H1 (cell line): ENCODE measurements around the gene STRADB. TPM values are rescaled to one million over a fixed set of nuclear protein-coding genes. Genes with fewer than 3 reads are reported as not detected.

Source experiments
- CTCF ChIA-PET: fragments of 300-600 bp; sonication (Branson Sonifier 250); formaldehyde crosslinking; loops from one replicate; lab custom pipeline; 2021; ENCODE audit not compliant: partially characterized antibody; lab: Charles Lee
- POLR2A ChIA-PET: fragments of 300-600 bp; sonication (Branson Sonifier 250); formaldehyde crosslinking; loops from one replicate; lab custom pipeline; 2021; ENCODE audit warnings: inconsistent platforms; ENCODE audit not compliant: partially characterized antibody; lab: Charles Lee
- DNase-seq, 2 experiments: peaks; one replicate each; pipeline versions ENCODE4 v3.0.0 to v3.0.0-alpha.2; 2010 to 2022; ENCODE audit warnings: low spot score in 2 of 2, low read depth in 1 of 2, mixed read lengths in 1 of 2
- FAIRE-seq: peaks from 2 replicates; lab custom pipeline; 2011; peaks lifted over from hg19 to GRCh38; lab: Jason Lieb, UNC
- H2AFZ ChIP-seq: 2 replicates; pipeline ENCODE4 v1.8.1; 2012; ENCODE audit warnings: low read length, inconsistent platforms
- H2AK5ac ChIP-seq: 2 replicates; pipeline ENCODE4 v1.6.1; 2013; ENCODE audit warnings: low read depth, low read length
- H2BK120ac ChIP-seq: replicated peaks from 2 replicates; pipeline ENCODE3; 2013; ENCODE audit warnings: low read depth, low read length, inconsistent platforms
- H2BK12ac ChIP-seq: 2 replicates; pipeline ENCODE4 v1.6.1; 2013; ENCODE audit warnings: low read depth, low read length
- H2BK15ac ChIP-seq: 2 replicates; pipeline ENCODE4 v1.6.1; 2013; ENCODE audit warnings: low read length
- H2BK20ac ChIP-seq: 2 replicates; pipeline ENCODE4 v1.6.1; 2013; ENCODE audit warnings: low read length
- H2BK5ac ChIP-seq: 2 replicates; pipeline ENCODE4 v1.6.1; 2013; ENCODE audit warnings: low read depth, low read length
- H3K14ac ChIP-seq: 2 replicates; pipeline ENCODE4 v1.6.1; 2013; ENCODE audit warnings: inconsistent platforms; ENCODE audit not compliant: insufficient read length
- H3K18ac ChIP-seq: 2 replicates; pipeline ENCODE4 v1.6.1; 2013; ENCODE audit warnings: low read length; ENCODE audit errors: extremely low read depth
- H3K23ac ChIP-seq: 2 replicates; pipeline ENCODE4 v1.6.1; 2013; ENCODE audit warnings: inconsistent platforms; ENCODE audit not compliant: insufficient read length
- H3K23me2 ChIP-seq: 2 replicates; pipeline ENCODE4 v1.6.1; 2013; ENCODE audit warnings: low read depth, low read length
- H3K27ac ChIP-seq: 2 replicates; pipeline ENCODE4 v1.6.1; 2011; ENCODE audit warnings: low read depth, low read length, inconsistent platforms
- H3K27me3 ChIP-seq, 4 experiments: replicated peaks in 1 of 4; 1 replicate in 1 of 4; 2 replicates in 3 of 4; pipeline versions ENCODE4 v1.6.1 to v1.8.1; 2011 to 2013; ENCODE audit warnings: low read length in 3 of 4, mild to moderate bottlenecking in 3 of 4, inconsistent platforms in 2 of 4, mixed read lengths in 2 of 4, moderate library complexity in 1 of 4; ENCODE audit not compliant: control insufficient read depth in 3 of 4, insufficient read depth in 3 of 4; ENCODE audit errors: extremely low read depth in 1 of 4
- H3K36me3 ChIP-seq, 4 experiments: 2 replicates each; pipeline versions ENCODE4 v1.6.1 to v1.8.1; 2011 to 2013; ENCODE audit warnings: mild to moderate bottlenecking in 4 of 4, low read length in 3 of 4, moderate library complexity in 2 of 4, control low read depth in 1 of 4, inconsistent platforms in 1 of 4; ENCODE audit not compliant: insufficient read depth in 4 of 4, control insufficient read depth in 2 of 4
- H3K4ac ChIP-seq: replicated peaks from 2 replicates; pipeline ENCODE3; 2013; ENCODE audit warnings: low read length, low read depth, mixed read lengths, inconsistent platforms; ENCODE audit not compliant: insufficient read length
- H3K4me1 ChIP-seq, 4 experiments: replicated peaks in 1 of 4; 1 replicate in 1 of 4; 2 replicates in 3 of 4; pipeline versions ENCODE4 v1.6.1 to v1.8.1; 2011 to 2013; ENCODE audit warnings: low read length in 3 of 4, inconsistent platforms in 2 of 4, mixed read lengths in 1 of 4; ENCODE audit not compliant: insufficient read depth in 4 of 4, control insufficient read depth in 3 of 4
- H3K4me2 ChIP-seq, 2 experiments: 2 replicates each; pipeline versions ENCODE4 v1.6.1 to v1.8.1; 2011 to 2013; ENCODE audit warnings: low read depth in 2 of 2, low read length in 2 of 2, control low read depth in 1 of 2, inconsistent platforms in 1 of 2, mild to moderate bottlenecking in 1 of 2; ENCODE audit not compliant: insufficient read depth in 1 of 2
- H3K4me3 ChIP-seq, 4 experiments: fragments of 200-600, 300-600 bp in 1 of 4; sonication (generic), shearing (Covaris generic), sonication (Bioruptor Twin) in 1 of 4; 2 replicates each; pipeline versions ENCODE4 v1.5.1 to v1.8.1; 2011 to 2016; ENCODE audit warnings: low read length in 4 of 4, low read depth in 3 of 4, control low read depth in 2 of 4, inconsistent platforms in 2 of 4, mild to moderate bottlenecking in 2 of 4, mixed read lengths in 1 of 4, moderate library complexity in 1 of 4; ENCODE audit not compliant: insufficient read depth in 2 of 4; ENCODE audit errors: extremely low read depth in 1 of 4
- H3K56ac ChIP-seq: replicated peaks from 2 replicates; pipeline ENCODE3; 2013; ENCODE audit warnings: low read depth, mild to moderate bottlenecking, mixed read lengths, low read length, inconsistent platforms; ENCODE audit not compliant: insufficient read length
- H3K79me1 ChIP-seq: 2 replicates; pipeline ENCODE4 v1.6.1; 2013; ENCODE audit warnings: low read depth, low read length, control low read depth
- H3K79me2 ChIP-seq, 2 experiments: 2 replicates each; pipeline versions ENCODE4 v1.6.1 to v1.8.1; 2012 to 2013; ENCODE audit warnings: low read length in 2 of 2, mild to moderate bottlenecking in 2 of 2, inconsistent platforms in 1 of 2; ENCODE audit not compliant: insufficient read depth in 2 of 2, control insufficient read depth in 1 of 2
- H3K9ac ChIP-seq, 4 experiments: replicated peaks in 1 of 4; 1 replicate in 1 of 4; 2 replicates in 3 of 4; pipeline versions ENCODE4 v1.6.1 to v1.8.1; 2011 to 2013; ENCODE audit warnings: low read depth in 3 of 4, low read length in 3 of 4, control low read depth in 2 of 4, mild to moderate bottlenecking in 2 of 4, moderate library complexity in 2 of 4, inconsistent platforms in 1 of 4; ENCODE audit errors: extremely low read depth in 1 of 4
- H3K9me3 ChIP-seq, 2 experiments: 2 replicates each; pipeline versions ENCODE4 v1.6.1 to v1.8.1; 2012 to 2013; ENCODE audit warnings: mild to moderate bottlenecking in 2 of 2, moderate library complexity in 2 of 2, control low read depth in 1 of 2, inconsistent platforms in 1 of 2, low read depth in 1 of 2, low read length in 1 of 2, mixed read lengths in 1 of 2; ENCODE audit not compliant: insufficient read depth in 2 of 2
- H4K20me1 ChIP-seq, 2 experiments: replicated peaks in 1 of 2; 2 replicates each; pipeline versions ENCODE3 to v1.8.1; 2011 to 2013; ENCODE audit warnings: inconsistent platforms in 2 of 2, low read length in 2 of 2, mild to moderate bottlenecking in 1 of 2; ENCODE audit not compliant: insufficient read depth in 2 of 2, control insufficient read depth in 1 of 2
- H4K5ac ChIP-seq: 2 replicates; pipeline ENCODE4 v1.6.1; 2013; ENCODE audit warnings: low read length, low read depth, mixed read lengths, inconsistent platforms; ENCODE audit not compliant: insufficient read length
- H4K8ac ChIP-seq: 2 replicates; pipeline ENCODE4 v1.8.0; 2013; ENCODE audit warnings: mild to moderate bottlenecking, moderate library complexity, low read length, inconsistent platforms; ENCODE audit not compliant: insufficient read depth; ENCODE audit errors: extremely low read depth
- H4K91ac ChIP-seq: replicated peaks from 2 replicates; pipeline ENCODE3; 2013; ENCODE audit warnings: low read length, mixed read lengths, inconsistent platforms; ENCODE audit not compliant: insufficient read length
- CHD2 ChIP-seq: IDR thresholded peaks from 2 replicates; pipeline ENCODE4 v1.6.1; 2012; ENCODE audit warnings: low read length, improper control_type of control experiment
- FOSL1 ChIP-seq: IDR thresholded peaks from 2 replicates; pipeline ENCODE4 v1.6.1; 2011; ENCODE audit warnings: mild to moderate bottlenecking, low read depth, low read length, moderate library complexity; ENCODE audit not compliant: insufficient read depth
- GABPA ChIP-seq: IDR thresholded peaks from 2 replicates; pipeline ENCODE4 v1.6.1; 2011; ENCODE audit warnings: mild to moderate bottlenecking, low read length, moderate library complexity, borderline replicate concordance; ENCODE audit not compliant: insufficient read depth
- JUN ChIP-seq: IDR thresholded peaks from 2 replicates; pipeline ENCODE4 v1.6.1; 2011; ENCODE audit warnings: low read depth, mild to moderate bottlenecking, improper control_type of control experiment, low read length
- NANOG ChIP-seq: IDR thresholded peaks from 2 replicates; pipeline ENCODE4 v1.6.1; 2011; ENCODE audit warnings: low read length, low read depth, mild to moderate bottlenecking, inconsistent platforms; ENCODE audit not compliant: insufficient read depth, poor library complexity, severe bottlenecking
- RFX5 ChIP-seq: IDR thresholded peaks from 2 replicates; pipeline ENCODE4 v1.6.1; 2011; ENCODE audit warnings: low read depth, low read length, improper control_type of control experiment, borderline replicate concordance
- WGBS, 2 experiments: shearing (Covaris generic) in 1 of 2; methylation state at CpG; one replicate each; pipeline versions ENCODE4 v1.1.6 to v1.1.7; 2013 to 2015; ENCODE audit warnings: low lambda C conversion rate in 2 of 2, mixed read lengths in 2 of 2, inconsistent platforms in 1 of 2, low coverage in 1 of 2, missing lambda C conversion rate in 1 of 2; ENCODE audit not compliant: insufficient replicate concordance in 2 of 2, insufficient coverage in 1 of 2, insufficient read length in 1 of 2; ENCODE audit errors: extremely low coverage in 1 of 2, missing lambda C conversion rate in 1 of 2; 5-methylcytosine and 5-hydroxymethylcytosine counted together
- polyA plus RNA-seq, 7 experiments: library from polyadenylated mRNA; depleted of rRNA in 3 of 7; stranded (reverse) in 5 of 7; unstranded in 2 of 7; fragments of >200 nt in 5 of 7; fragments of 200-250 nt in 2 of 7; gene quantifications; 1 replicate in 5 of 7; 2 replicates in 1 of 7; 4 replicates in 1 of 7; pipeline versions ENCODE4 v1.2.1 to v1.2.3, GENCODE V29; 2011 to 2013; ENCODE audit warnings: missing spikeins in 2 of 7, mixed read lengths in 2 of 7
- total RNA-seq: library from RNA; stranded (reverse); fragmentation: NEBNext Ultra II Directional; extraction: Animal tissue kit (Norgen Biotek cat#: 25700); gene quantifications from 2 replicates; pipeline ENCODE4 v1.2.1, GENCODE V29; 2021

Gene STRADB
- total and polyA plus RNA-seq, 2 of the 8 experiments (the other 6 are each of a cell fraction or from before 2014, with no cell fraction given): 20.9 to 34.9 TPM

DNA sequence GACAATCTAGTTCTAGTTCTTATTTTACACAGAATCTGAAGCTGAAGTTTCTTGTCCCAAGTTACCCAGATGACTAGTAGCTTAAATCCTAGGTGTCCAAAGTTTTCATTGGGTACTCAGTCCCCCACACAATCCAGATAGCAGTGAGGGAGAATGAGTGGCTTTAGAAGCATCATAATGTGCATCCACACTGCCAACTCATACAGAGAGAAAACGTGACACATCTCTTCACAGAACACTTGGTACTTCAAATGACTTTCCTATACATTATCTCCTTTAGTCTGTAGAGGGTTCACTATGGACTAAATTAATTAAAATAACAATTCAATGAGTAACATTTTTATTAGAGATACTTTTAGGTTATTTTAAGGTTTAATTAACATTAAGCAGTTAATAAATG is 45.2 kb downstream of the STRADB start:
- ChIA-PET POLR2A (no interaction called here), CTCF (no interaction called here)
- no peak overlapping the region for H3K4ac ChIP-seq
- H3K79me1 ChIP-seq: no peaks in the 10 kb centered on the region
- TF ChIP-seq GABPA (no peak), NANOG (no peak), JUN (no peak), CHD2 (no peak), FOSL1 (no peak), RFX5 (no peak)
- WGBS, 2 experiments: 96% methylated on average over 1 of the region's 1 CpG; no CpG with 5 or more reads in 1 of the 2 experiments
- H2BK120ac ChIP-seq: no peak overlapping the region
- no peak overlapping the region for H3K9ac ChIP-seq
- DNase-seq (no peak), FAIRE-seq (no peak)
- no peak overlapping the region for H3K18ac ChIP-seq
- no peaks in the 10 kb centered on the region for H3K79me2 ChIP-seq
- no peak overlapping the region for H2AFZ ChIP-seq
- H3K4me1 ChIP-seq: no peaks in the 10 kb centered on the region
- H3K4me3 ChIP-seq: no peak overlapping the region
- H4K8ac ChIP-seq: no peak overlapping the region
- H4K20me1 ChIP-seq: peaks cover 0 to 1% of the 10 kb centered on the region in 2 experiments
- H3K9me3 ChIP-seq: no peaks in the 10 kb centered on the region
- H4K5ac ChIP-seq: no peak overlapping the region
- H3K14ac ChIP-seq: no peak overlapping the region
- no peak overlapping the region for H3K56ac ChIP-seq
- no peak overlapping the region for H3K23ac ChIP-seq
- H2BK5ac ChIP-seq: no peak overlapping the region
- no peak overlapping the region for H2BK12ac ChIP-seq
- H3K36me3 ChIP-seq: no peaks in the 10 kb centered on the region
- H2BK20ac ChIP-seq: no peak overlapping the region
- no peaks in the 10 kb centered on the region for H3K27me3 ChIP-seq
- no peak overlapping the region for H2AK5ac ChIP-seq
- H3K27ac ChIP-seq: no peak overlapping the region
- no peak overlapping the region for H2BK15ac ChIP-seq
- no peaks in the 10 kb centered on the region for H3K23me2 ChIP-seq
- no peak overlapping the region for H3K4me2 ChIP-seq
- no peak overlapping the region for H4K91ac ChIP-seq
